PC-3 (cell line): ENCODE results near the gene FAHD1.

ENCODE experiments used
- EZH2 ChIP-seq: fragments of 300-600 bp; sonication (generic); IDR thresholded peaks from one replicate; pipeline ENCODE4 v1.6.1; 2017; ENCODE audit warnings: antibody characterized with exemption, mild to moderate bottlenecking, low read length; ENCODE audit not compliant: unreplicated experiment
- EZH2phosphoT487 ChIP-seq: fragments of 300-600 bp; sonication (generic); IDR thresholded peaks from 2 replicates; pipeline ENCODE4 v1.6.1; 2018; ENCODE audit warnings: mild to moderate bottlenecking, antibody characterized with exemption, low read length, borderline replicate concordance
- TF ChIP-seq, protein P1 (sequence below): fragments of 300-600 bp; sonication (generic); conservative IDR thresholded peaks from 2 replicates; pipeline ENCODE4 v1.5.1; 2017; ENCODE audit warnings: antibody characterized with exemption, low read depth, mild to moderate bottlenecking, low read length

DNA sequence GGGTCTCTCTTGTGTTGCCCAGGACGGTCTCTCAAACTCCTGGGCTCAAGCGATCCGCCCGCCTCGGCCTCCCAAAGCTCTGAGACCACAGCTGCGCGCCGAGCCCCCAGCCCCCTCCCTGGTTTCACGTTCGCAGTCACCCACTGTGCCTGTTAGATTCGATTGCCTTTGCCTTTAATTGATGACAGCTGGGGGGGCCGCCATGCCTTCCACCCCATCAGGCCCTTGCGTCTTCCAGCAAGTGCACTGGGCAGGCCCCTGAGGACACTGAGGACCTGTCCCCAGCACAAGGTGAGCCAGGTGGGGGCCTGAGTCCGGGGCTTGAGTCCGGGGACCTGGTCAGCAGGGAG, 36.8 kb upstream of the FAHD1 start:
- TF ChIP-seq, protein P1, sequence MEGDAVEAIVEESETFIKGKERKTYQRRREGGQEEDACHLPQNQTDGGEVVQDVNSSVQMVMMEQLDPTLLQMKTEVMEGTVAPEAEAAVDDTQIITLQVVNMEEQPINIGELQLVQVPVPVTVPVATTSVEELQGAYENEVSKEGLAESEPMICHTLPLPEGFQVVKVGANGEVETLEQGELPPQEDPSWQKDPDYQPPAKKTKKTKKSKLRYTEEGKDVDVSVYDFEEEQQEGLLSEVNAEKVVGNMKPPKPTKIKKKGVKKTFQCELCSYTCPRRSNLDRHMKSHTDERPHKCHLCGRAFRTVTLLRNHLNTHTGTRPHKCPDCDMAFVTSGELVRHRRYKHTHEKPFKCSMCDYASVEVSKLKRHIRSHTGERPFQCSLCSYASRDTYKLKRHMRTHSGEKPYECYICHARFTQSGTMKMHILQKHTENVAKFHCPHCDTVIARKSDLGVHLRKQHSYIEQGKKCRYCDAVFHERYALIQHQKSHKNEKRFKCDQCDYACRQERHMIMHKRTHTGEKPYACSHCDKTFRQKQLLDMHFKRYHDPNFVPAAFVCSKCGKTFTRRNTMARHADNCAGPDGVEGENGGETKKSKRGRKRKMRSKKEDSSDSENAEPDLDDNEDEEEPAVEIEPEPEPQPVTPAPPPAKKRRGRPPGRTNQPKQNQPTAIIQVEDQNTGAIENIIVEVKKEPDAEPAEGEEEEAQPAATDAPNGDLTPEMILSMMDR = no peak
- no peak for TF ChIP-seq EZH2
- no peak for TF ChIP-seq EZH2phosphoT487
